ENCODE data around the gene SLC2A6.

- no peak for TF ChIP-seq EZH2 (IDR thresholded peaks at IDR 0.05; ENCODE audit: low read length, missing control alignments)
- no peak for TF ChIP-seq CTCF (conservative IDR thresholded peaks at IDR 0.05 in 1 of 2, IDR thresholded peaks at IDR 0.05 in 1 of 2; ENCODE audit: low read depth in 1 of 2, low read length in 2 of 2)
Measured at GRCh38 chr9:133484671-133485437, 6.0 kb upstream of the SLC2A6 start.
